Sigmoid colon (tissue), 4 donors: ENCODE data around the gene CDC5L.

Experiments used
- CTCF ChIP-seq, 4 experiments: fragments of 450-650 bp in 3 of 4; fragments of 200-600 bp in 1 of 4; IDR thresholded peaks; one replicate each; pipeline ENCODE4 v1.5.1; 2016 to 2019; ENCODE audit warnings: antibody characterized with exemption in 4 of 4, mild to moderate bottlenecking in 3 of 4, moderate library complexity in 2 of 4
- EP300 ChIP-seq, 4 donors: sonication (generic); formaldehyde crosslinking; IDR thresholded peaks; one replicate each; pipeline ENCODE4 v1.6.1; 2017; ENCODE audit warnings: antibody characterized with exemption in 4 of 4
- POLR2A ChIP-seq, 2 donors: fragments of 450-650 bp; IDR thresholded peaks; one replicate each; pipeline ENCODE4 v1.6.1; 2016; ENCODE audit warnings: antibody characterized with exemption in 2 of 2, mild to moderate bottlenecking in 2 of 2, moderate library complexity in 2 of 2

GRCh38 chr6:44388135-44388487, 605 bp downstream of the CDC5L start:
- TF ChIP-seq CTCF (IDR thresholded peaks at IDR 0.05) (no peak), EP300 (IDR thresholded peaks at IDR 0.05) (no peak), POLR2A (IDR thresholded peaks at IDR 0.05) (no peak)
